ENCODE data around the gene USP47. TPM values are rescaled to one million over a fixed set of nuclear protein-coding genes. Genes with fewer than 3 reads are reported as not detected.

USP47 gene
- total and polyA plus RNA-seq, 12 donors: 36.9 to 107 (median 43.0) TPM

DNA sequence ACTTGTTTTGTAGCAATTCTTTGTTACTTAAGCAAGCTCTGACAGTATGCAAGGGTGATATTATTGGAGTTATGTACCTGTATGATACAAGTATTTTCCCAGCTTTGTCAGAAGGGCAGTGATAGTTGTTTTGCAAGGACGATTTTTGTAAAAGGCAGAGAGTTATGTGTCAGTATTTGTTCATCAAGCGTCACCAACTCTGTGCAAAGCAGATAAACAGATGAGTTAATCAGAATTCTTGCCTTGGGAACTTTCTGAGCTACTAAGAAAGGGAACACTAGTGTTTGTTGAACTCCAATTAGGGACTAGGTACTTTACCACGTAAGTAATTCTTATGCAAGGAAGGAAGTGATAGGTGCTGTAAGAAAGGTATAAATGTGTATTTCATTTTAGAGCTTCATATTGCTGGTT lies 1.4 kb downstream of the USP47 start:
- intact Hi-C loops (cut with DNase I): no loop called here
- 1 to 3% (median 2%) methylated on average over 3 of the region's 3 CpGs for WGBS, 4 donors
- TF ChIP-seq POLR2A (IDR thresholded peaks at IDR 0.05): peak in 1 of 2 donors; percentile 61
- TF ChIP-seq, protein P1, sequence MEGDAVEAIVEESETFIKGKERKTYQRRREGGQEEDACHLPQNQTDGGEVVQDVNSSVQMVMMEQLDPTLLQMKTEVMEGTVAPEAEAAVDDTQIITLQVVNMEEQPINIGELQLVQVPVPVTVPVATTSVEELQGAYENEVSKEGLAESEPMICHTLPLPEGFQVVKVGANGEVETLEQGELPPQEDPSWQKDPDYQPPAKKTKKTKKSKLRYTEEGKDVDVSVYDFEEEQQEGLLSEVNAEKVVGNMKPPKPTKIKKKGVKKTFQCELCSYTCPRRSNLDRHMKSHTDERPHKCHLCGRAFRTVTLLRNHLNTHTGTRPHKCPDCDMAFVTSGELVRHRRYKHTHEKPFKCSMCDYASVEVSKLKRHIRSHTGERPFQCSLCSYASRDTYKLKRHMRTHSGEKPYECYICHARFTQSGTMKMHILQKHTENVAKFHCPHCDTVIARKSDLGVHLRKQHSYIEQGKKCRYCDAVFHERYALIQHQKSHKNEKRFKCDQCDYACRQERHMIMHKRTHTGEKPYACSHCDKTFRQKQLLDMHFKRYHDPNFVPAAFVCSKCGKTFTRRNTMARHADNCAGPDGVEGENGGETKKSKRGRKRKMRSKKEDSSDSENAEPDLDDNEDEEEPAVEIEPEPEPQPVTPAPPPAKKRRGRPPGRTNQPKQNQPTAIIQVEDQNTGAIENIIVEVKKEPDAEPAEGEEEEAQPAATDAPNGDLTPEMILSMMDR (IDR thresholded peaks at IDR 0.05): no peak

DNA sequence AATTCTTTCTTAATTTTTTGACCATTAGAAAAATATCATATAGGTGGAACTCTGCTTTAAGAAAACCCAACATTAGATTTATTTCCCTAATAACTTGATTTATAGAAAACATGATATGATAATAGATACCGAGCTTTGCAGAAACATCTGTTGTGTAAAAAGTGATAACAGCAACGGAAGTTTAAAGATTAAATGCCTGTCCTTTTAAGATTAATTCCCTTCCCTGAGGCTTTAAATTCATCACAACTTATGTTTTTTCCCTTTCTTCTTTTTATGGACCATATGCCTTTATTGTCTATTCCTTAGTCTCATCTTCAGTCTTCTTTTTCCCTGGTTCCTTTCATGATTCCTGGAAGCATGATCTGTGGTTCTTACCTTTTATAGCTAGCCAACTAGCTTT lies 1.9 kb downstream of the USP47 start:
- H3K4me3 ChIP-seq: peak overlapping the region in 1 of 4 donors; percentile 80
- DNase-seq: no peak
- TF ChIP-seq, protein P1 (IDR thresholded peaks at IDR 0.05): no peak
- TF ChIP-seq POLR2A (IDR thresholded peaks at IDR 0.05): no peak
- intact Hi-C loops (cut with DNase I): no loop called here
- peak overlapping the region in 4 of 5 donors; percentile 4 to 99 (median 60) for H3K27ac ChIP-seq
- H3K27me3 ChIP-seq: no peaks in the 10 kb centered on the region
- no peaks in the 10 kb centered on the region for H3K36me3 ChIP-seq (replicated peaks in 1 of 2)
- H3K9me3 ChIP-seq (replicated peaks in 1 of 3): no peaks in the 10 kb centered on the region
- peaks cover 32 to 58% of the 10 kb centered on the region in 2 donors for H3K4me1 ChIP-seq (replicated peaks in 1 of 2)
- WGBS, 4 donors: 0 to 6% (median 3%) methylated on average over 2 of the region's 2 CpGs

More for the DNA sequence above, 1.4 kb downstream of the USP47 start:
- Histone ChIP-seq H3K4me3 (peak overlapping the region in 3 of 4 donors; percentile 50 to 80 (median 78)), H3K36me3 (replicated peaks in 1 of 2) (no peaks in the 10 kb centered on the region), H3K9me3 (replicated peaks in 1 of 3) (no peaks in the 10 kb centered on the region), H3K27ac (peak overlapping the region; percentile 90 to 99 (median 96)), H3K27me3 (no peaks in the 10 kb centered on the region), H3K4me1 (replicated peaks in 1 of 2) (peaks cover 32 to 56% of the 10 kb centered on the region in 2 donors)
- DNase-seq: peak in 2 of 7 donors; percentile 13 to 24

DNA sequence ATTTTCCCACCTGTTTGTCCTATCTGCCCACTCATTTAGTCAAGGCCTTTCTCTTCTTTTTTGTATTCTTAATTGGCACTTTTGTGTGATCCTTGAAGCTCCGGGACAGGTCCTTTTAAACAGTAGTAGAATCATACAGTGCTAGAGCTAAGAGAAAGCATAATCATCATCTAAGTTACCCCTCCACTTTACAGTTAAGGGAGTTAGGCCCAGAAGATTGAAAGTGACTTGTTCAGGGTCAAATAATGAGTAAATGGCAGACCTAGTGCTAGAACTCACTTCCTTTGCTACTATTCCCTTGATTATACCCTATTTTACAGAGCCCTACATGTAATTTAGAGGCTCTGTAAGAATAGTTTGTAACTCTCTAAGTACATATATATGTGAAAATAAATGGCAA lies 2.5 kb downstream of the USP47 start:
- WGBS, 4 donors: 35 to 62% (median 48%) methylated on average over 1 of the region's 1 CpG
- peak overlapping the region in 3 of 5 donors; percentile 4 to 99 (median 96) for H3K27ac ChIP-seq
- intact Hi-C loops (cut with DNase I): no loop called here
- no peaks in the 10 kb centered on the region for H3K36me3 ChIP-seq (replicated peaks in 1 of 2)
- H3K4me3 ChIP-seq: peak overlapping the region in 1 of 4 donors; percentile 80
- H3K9me3 ChIP-seq (replicated peaks in 1 of 3): no peaks in the 10 kb centered on the region
- TF ChIP-seq, protein P1 (IDR thresholded peaks at IDR 0.05): no peak
- TF ChIP-seq POLR2A (IDR thresholded peaks at IDR 0.05): no peak
- no peaks in the 10 kb centered on the region for H3K27me3 ChIP-seq
- DNase-seq: no peak
- peaks cover 32 to 64% of the 10 kb centered on the region in 2 donors for H3K4me1 ChIP-seq (replicated peaks in 1 of 2)

DNA sequence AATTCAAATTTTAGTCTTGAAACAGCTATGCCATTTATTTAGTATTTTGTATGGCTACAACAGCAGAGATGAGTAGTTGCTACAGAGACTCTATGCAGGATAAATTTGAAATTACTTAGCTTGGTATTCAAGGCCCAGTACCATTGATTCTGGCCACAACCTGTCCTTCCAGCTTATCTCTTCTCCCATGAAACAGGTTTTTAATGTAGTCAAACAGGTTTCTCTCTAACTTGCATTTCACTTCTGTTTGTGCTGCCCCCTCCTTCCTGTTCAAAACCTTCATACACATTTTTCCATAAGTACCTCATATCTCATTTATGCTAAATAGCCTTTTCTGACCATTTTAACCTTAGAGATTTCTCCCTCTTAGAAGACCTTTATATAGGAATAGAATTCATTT lies 3.3 kb downstream of the USP47 start:
- Histone ChIP-seq H3K9me3 (replicated peaks in 1 of 3) (no peaks in the 10 kb centered on the region), H3K4me1 (replicated peaks in 1 of 2) (peaks cover 32 to 72% of the 10 kb centered on the region in 2 donors), H3K27me3 (no peaks in the 10 kb centered on the region), H3K36me3 (replicated peaks in 1 of 2) (no peaks in the 10 kb centered on the region), H3K27ac (peak overlapping the region in 2 of 5 donors; percentile 21 to 48), H3K4me3 (no peak overlapping the region)
- no peak for DNase-seq
- intact Hi-C loops (cut with DNase I): no loop called here
- TF ChIP-seq, protein P1 (IDR thresholded peaks at IDR 0.05): no peak
- no peak for TF ChIP-seq POLR2A (IDR thresholded peaks at IDR 0.05)
